Cardiac fibroblast (primary cell): ENCODE results near the gene NCCRP1.
"Not testable (repeated sequence)": the region's sequence is repeated elsewhere in the genome, so short reads cannot be mapped to it uniquely, and the experiment has no call there.

Source experiments
- DNase-seq, 2 donors: peaks; one replicate each; pipeline versions ENCODE4 v3.0.0 to v3.0.0-alpha.2; 2010; ENCODE audit warnings: low read depth in 2 of 2
- H3K4me3 ChIP-seq, 2 donors: replicated peaks in 1 of 2; 1 replicate in 1 of 2; 2 replicates in 1 of 2; pipeline ENCODE4 v1.5.1; 2011; ENCODE audit warnings: low read depth in 2 of 2, low read length in 2 of 2, mild to moderate bottlenecking in 2 of 2, moderate library complexity in 1 of 2
- TF ChIP-seq, protein P1 (sequence below): IDR thresholded peaks from one replicate; pipeline ENCODE4 v1.5.1; 2011; ENCODE audit warnings: low read depth, mild to moderate bottlenecking, low read length, inconsistent platforms

Gene NCCRP1

DNA sequence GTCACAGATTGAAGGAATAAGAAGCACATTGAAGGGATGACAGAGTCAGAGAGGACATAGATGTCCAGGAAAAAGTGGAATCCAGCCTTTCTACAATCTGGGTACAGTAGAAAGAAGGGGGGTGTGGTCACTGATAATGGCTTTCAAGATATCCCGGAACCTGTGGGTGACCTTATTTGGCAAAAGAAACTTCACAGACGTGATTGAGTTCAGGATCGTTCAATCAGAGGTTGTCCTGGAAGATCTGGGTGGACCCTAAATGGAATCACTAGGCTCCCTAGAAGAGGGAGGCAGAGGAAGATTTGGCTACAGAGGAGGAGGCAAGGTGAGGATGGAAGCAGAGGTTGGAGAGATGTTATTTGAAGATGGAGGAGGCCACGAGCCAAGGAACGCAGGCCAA, 20.3 kb downstream of the NCCRP1 start:
- TF ChIP-seq, protein P1, sequence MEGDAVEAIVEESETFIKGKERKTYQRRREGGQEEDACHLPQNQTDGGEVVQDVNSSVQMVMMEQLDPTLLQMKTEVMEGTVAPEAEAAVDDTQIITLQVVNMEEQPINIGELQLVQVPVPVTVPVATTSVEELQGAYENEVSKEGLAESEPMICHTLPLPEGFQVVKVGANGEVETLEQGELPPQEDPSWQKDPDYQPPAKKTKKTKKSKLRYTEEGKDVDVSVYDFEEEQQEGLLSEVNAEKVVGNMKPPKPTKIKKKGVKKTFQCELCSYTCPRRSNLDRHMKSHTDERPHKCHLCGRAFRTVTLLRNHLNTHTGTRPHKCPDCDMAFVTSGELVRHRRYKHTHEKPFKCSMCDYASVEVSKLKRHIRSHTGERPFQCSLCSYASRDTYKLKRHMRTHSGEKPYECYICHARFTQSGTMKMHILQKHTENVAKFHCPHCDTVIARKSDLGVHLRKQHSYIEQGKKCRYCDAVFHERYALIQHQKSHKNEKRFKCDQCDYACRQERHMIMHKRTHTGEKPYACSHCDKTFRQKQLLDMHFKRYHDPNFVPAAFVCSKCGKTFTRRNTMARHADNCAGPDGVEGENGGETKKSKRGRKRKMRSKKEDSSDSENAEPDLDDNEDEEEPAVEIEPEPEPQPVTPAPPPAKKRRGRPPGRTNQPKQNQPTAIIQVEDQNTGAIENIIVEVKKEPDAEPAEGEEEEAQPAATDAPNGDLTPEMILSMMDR: no peak
- H3K4me3 ChIP-seq: no peak overlapping the region
- no peak for DNase-seq

DNA sequence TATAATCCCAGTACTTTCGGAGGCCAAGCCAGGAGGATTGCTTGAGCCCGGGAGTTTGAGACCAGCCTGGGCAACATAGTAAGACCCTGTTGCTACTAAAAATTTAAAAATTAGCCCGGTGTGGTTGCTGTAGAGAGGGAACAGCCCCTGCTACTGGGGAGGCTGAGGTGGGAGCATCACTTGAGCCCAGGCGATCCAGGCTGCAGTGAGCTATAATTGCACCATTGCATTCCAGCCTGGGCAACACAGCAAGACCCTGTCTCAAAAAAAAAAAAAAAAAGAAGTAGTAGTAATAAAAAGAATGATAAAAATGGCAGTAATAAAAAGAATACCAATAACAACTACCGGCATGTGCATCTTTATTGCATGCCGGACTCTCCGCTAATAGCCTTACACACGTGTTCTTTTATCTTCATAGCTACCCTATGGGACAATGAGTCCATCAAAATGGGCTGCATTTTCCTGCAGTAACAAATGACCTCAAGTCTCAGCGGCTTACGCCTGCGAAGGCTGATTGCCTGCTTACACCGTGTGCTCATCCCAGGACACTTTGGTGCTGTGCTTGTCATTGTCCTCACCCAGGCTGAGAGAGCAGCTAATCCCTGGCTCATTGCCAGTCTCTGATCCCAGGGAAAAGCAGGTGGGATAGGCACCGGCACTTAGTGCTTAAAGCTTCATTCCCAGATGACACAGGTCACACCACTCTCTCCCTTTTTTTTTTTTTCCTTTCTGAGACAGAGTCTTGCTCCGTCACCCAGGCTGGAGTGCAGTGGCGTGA, 21.7 kb downstream of the NCCRP1 start:
- no peak overlapping the region for H3K4me3 ChIP-seq
- TF ChIP-seq, protein P1: no peak
- DNase-seq: no peak

DNA sequence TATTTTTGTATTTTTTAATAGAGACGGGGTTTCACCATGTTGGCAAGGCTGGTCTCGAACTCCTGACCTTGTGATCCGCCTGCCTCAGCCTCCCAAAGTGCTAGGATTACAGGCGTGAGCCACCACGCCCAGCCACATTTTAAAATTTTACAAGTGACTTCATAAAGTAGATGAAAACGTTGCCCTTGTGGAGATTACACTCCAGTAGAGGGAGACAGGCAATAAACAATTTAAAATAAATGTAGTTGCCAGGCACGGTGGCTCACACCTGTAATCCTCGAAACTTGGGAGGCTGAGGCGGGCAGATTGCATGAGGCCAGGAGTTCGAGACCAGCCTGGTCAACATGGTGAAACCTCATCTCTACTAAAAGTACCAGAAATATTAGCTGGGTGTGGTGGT, 22.3 kb downstream of the NCCRP1 start:
- not testable (repeated sequence) for H3K4me3 ChIP-seq, DNase-seq

DNA sequence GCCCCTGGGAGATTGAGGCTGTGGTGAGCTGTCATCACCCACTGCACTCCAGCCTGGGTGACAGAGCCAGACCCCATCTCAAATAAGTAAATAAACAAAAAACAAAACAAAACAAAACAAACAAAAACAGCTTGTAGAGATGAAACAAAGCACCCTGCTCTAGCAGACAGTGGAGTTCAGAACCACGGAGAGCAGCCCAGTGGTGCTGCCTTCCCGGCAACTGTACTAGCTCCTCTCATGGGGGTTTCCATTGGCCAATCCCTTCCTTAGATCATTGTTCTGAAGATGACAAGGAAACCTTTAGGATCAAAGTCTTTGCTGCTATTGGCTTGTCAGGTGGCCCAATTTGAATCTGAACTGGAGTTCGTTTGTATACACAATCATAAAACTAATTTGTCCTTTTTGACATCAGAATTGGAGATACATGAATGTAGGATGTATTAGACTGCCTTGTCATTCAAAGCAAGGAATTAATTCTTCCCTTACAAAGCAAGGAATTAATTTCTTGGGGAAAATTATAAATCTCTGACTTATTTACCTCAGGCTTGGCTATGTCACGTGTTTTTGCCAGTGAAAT, 27.0 kb downstream of the NCCRP1 start:
- no peak overlapping the region for H3K4me3 ChIP-seq
- TF ChIP-seq, protein P1: no peak
- DNase-seq: peak; percentile 36 to 38

DNA sequence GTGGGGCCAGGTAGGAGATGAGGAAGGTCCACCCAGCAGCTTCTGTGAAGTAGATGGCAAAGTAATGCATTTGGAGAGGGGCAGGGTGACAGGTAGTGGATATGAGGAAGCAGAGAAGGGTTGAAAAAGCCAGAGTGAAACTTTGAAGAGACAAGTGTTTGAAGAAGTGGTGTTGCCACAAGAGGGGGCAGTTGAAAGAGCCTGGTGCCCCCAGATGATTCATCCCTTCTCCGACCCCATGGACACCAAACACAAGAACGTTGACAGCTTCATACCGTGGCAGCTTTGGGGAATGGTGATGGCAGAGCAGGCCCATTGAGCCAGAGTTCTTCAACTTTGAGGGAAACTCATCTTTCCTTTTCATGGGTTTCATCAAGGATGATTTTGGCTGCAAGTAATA, 28.1 kb downstream of the NCCRP1 start:
- H3K4me3 ChIP-seq: no peak overlapping the region
- TF ChIP-seq, protein P1: no peak
- DNase-seq: no peak

GRCh38 chr19:39230096-39230764, 33.5 kb downstream of the NCCRP1 start:
- no peak overlapping the region for H3K4me3 ChIP-seq
- no peak for DNase-seq
- TF ChIP-seq, protein P1: no peak

DNA sequence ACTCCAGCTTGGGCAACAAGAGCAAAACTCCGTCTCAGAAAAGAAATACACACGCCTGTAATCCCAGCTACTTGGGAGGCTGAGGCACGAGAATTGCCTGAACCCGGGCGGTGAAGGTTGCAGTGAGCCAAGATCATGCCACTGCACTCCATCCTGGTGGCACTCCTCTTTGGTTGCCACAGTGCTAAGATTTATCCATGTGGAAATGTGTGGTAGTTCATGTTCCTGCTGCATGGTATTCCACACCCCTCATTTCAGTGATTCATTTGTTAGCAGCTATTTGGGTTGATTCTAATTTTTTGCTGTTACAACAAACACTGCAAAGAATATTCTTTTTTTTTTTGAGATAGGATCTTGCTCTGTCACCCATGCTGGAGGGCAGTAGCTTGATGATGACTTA, 35.9 kb downstream of the NCCRP1 start:
- H3K4me3 ChIP-seq: no peak overlapping the region
- TF ChIP-seq, protein P1: no peak
- no peak for DNase-seq
